Endothelial cell of umbilical vein (primary cell): ENCODE measurements around the gene KLHL21. TPM values are rescaled to one million over a fixed set of nuclear protein-coding genes. Genes with fewer than 3 reads are reported as not detected.

Source experiments
- BruUV-seq: library from RNA; stranded (reverse); fragments of 400-500 nt; replicated peaks from 2 replicates; lab custom pipeline; 2021; lab: Mats Ljungman, UMichigan
- CTCF ChIA-PET: fragments of 300-600, 350-600 bp; sonication (Branson Sonifier 250); formaldehyde crosslinking; loops from one replicate; lab custom pipeline; 2021; ENCODE audit warnings: antibody characterized with exemption, inconsistent platforms; lab: Charles Lee
- POLR2A ChIA-PET: fragments of 300-600, 350-600 bp; sonication (Branson Sonifier 250); formaldehyde crosslinking; loops from one replicate; lab custom pipeline; 2021; ENCODE audit warnings: antibody characterized with exemption, inconsistent platforms; lab: Charles Lee
- DNase-seq: peaks from one replicate; pipeline ENCODE4 v3.0.0-alpha.2; 2011; ENCODE audit warnings: low read depth, low spot score
- FAIRE-seq: peaks from 2 replicates; lab custom pipeline; 2011; peaks lifted over from hg19 to GRCh38; lab: Jason Lieb, UNC
- H2AFZ ChIP-seq: 2 replicates; pipeline ENCODE4 v1.6.0; 2012; ENCODE audit warnings: low read depth, low read length, control low read depth, inconsistent platforms
- H3K27ac ChIP-seq: 2 replicates; pipeline ENCODE4 v1.5.1; 2011; ENCODE audit warnings: low read depth, mild to moderate bottlenecking, control low read depth, low read length, moderate library complexity; ENCODE audit not compliant: insufficient read depth
- H3K27me3 ChIP-seq, 2 experiments: 2 replicates each; pipeline versions ENCODE4 v1.6.0 to v1.6.1; 2011; ENCODE audit warnings: low read length in 2 of 2, mixed read lengths in 1 of 2; ENCODE audit not compliant: control insufficient read depth in 2 of 2, insufficient read depth in 2 of 2
- H3K36me3 ChIP-seq, 2 experiments: 2 replicates in 1 of 2; 3 replicates in 1 of 2; pipeline ENCODE4 v1.5.1; 2011; ENCODE audit warnings: low read length in 2 of 2, mild to moderate bottlenecking in 1 of 2, moderate library complexity in 1 of 2; ENCODE audit not compliant: control insufficient read depth in 2 of 2, insufficient read depth in 2 of 2; ENCODE audit errors: extremely low read depth in 1 of 2
- H3K4me1 ChIP-seq: 3 replicates; pipeline ENCODE4 v1.5.1; 2011; ENCODE audit warnings: mild to moderate bottlenecking, low read length; ENCODE audit not compliant: control insufficient read depth, insufficient read depth; ENCODE audit errors: extremely low read depth
- H3K4me2 ChIP-seq: 2 replicates; pipeline ENCODE4 v1.6.1; 2011; ENCODE audit warnings: low read length, control low read depth, mixed read lengths; ENCODE audit not compliant: insufficient read depth
- H3K4me3 ChIP-seq, 3 experiments: fragments of 200-600 bp in 1 of 3; sonication (generic), shearing (Covaris generic) in 1 of 3; replicated peaks in 1 of 3; 2 replicates each; pipeline ENCODE4 v1.5.1; 2011 to 2016; ENCODE audit warnings: control low read depth in 3 of 3, low read length in 3 of 3, mild to moderate bottlenecking in 2 of 3, inconsistent platforms in 1 of 3, low read depth in 1 of 3, moderate library complexity in 1 of 3; ENCODE audit not compliant: insufficient read depth in 1 of 3
- H3K79me2 ChIP-seq: 2 replicates; pipeline ENCODE4 v1.6.0; 2012; ENCODE audit warnings: low read length, inconsistent platforms; ENCODE audit not compliant: control insufficient read depth, insufficient read depth
- H3K9ac ChIP-seq: replicated peaks from 2 replicates; pipeline ENCODE3; 2011; ENCODE audit warnings: low read length, control low read depth; ENCODE audit not compliant: insufficient read depth; ENCODE audit errors: extremely low read depth
- H3K9me1 ChIP-seq: replicated peaks from 3 replicates; pipeline ENCODE4 v1.6.0; 2011; ENCODE audit warnings: mild to moderate bottlenecking, low read length; ENCODE audit not compliant: control insufficient read depth, insufficient read depth; ENCODE audit errors: extremely low read depth
- H3K9me3 ChIP-seq: replicated peaks from 2 replicates; pipeline ENCODE4 v1.5.1; 2012; ENCODE audit warnings: low read length, inconsistent platforms; ENCODE audit not compliant: control insufficient read depth, insufficient read depth
- H4K20me1 ChIP-seq: replicated peaks from 2 replicates; pipeline ENCODE3; 2011; ENCODE audit warnings: mild to moderate bottlenecking, low read length; ENCODE audit not compliant: control insufficient read depth, insufficient read depth; ENCODE audit errors: extremely low read depth
- CTCF ChIP-seq, 2 donors: IDR thresholded peaks; 1 replicate in 1 of 2; 2 replicates in 1 of 2; pipeline ENCODE4 v1.5.1; 2011; ENCODE audit warnings: low read length in 2 of 2, mild to moderate bottlenecking in 2 of 2, moderate library complexity in 2 of 2, control low read depth in 1 of 2, inconsistent platforms in 1 of 2, low read depth in 1 of 2; ENCODE audit not compliant: insufficient read depth in 1 of 2; ENCODE audit errors: extremely low read depth in 1 of 2
- EZH2 ChIP-seq: IDR thresholded peaks from 2 replicates; pipeline ENCODE4 v1.6.1; 2012; ENCODE audit warnings: borderline replicate concordance, low read depth, mild to moderate bottlenecking, moderate library complexity, low read length, inconsistent platforms; ENCODE audit not compliant: severe bottlenecking
- FOS ChIP-seq: IDR thresholded peaks from 2 replicates; pipeline ENCODE4 v1.6.1; 2011; ENCODE audit warnings: mild to moderate bottlenecking, low read length, moderate library complexity, borderline replicate concordance; ENCODE audit not compliant: insufficient read depth
- GATA2 ChIP-seq: IDR thresholded peaks from 2 replicates; pipeline ENCODE4 v1.7.0; 2011; ENCODE audit warnings: low read depth, mild to moderate bottlenecking, moderate library complexity, mixed read lengths, low read length; ENCODE audit not compliant: insufficient read length, insufficient read depth
- JUN ChIP-seq: IDR thresholded peaks from 2 replicates; pipeline ENCODE4 v1.6.1; 2011; ENCODE audit warnings: borderline replicate concordance, low read depth; ENCODE audit not compliant: insufficient read length, insufficient read depth
- MYC ChIP-seq: IDR thresholded peaks from one replicate; pipeline ENCODE4 v1.6.1; 2011; ENCODE audit warnings: mild to moderate bottlenecking, low read depth, low read length
- POLR2A ChIP-seq: IDR thresholded peaks from 2 replicates; pipeline ENCODE4 v1.6.1; 2012; ENCODE audit warnings: low read depth, mild to moderate bottlenecking, control low read depth, low read length
- POLR2AphosphoS5 ChIP-seq: IDR thresholded peaks from 2 replicates; pipeline ENCODE4 v1.6.1; 2012; ENCODE audit warnings: low read depth, mild to moderate bottlenecking, control low read depth, low read length, moderate library complexity; ENCODE audit not compliant: insufficient read depth
- dilution Hi-C: fragments of 300-500 bp; cut with MboI; formaldehyde crosslinking; loops from one replicate; pipeline ENCODE4 v1.15.0; 2019; ENCODE audit warnings: low sequenced_read_pairs; ENCODE audit not compliant: extremely low pct_ligation_motif_present
- intact Hi-C: fragments of 100-400 bp; cut with micrococcal nuclease; formaldehyde crosslinking; loops from one replicate; pipeline ENCODE4 v1.10.0; 2022
- polyA plus RNA-seq, 4 experiments: library from polyadenylated mRNA; depleted of rRNA in 3 of 4; stranded (reverse) in 3 of 4; unstranded in 1 of 4; fragments of >200 nt; gene quantifications; 2 replicates each; pipeline versions ENCODE4 v1.2.1 to v1.2.3, GENCODE V29; 2011 to 2012; ENCODE audit warnings: missing spikeins in 1 of 4
- total RNA-seq: library from RNA; stranded (reverse); gene quantifications from 2 replicates; pipeline ENCODE4 v1.2.3, GENCODE V29; 2021
- TF ChIP-seq, protein P1 (sequence below): IDR thresholded peaks from 2 replicates; pipeline ENCODE4 v1.6.1; 2011; ENCODE audit not compliant: insufficient read depth, insufficient read length

KLHL21 gene
- total and polyA plus RNA-seq, 2 donors (not counting 3 experiments of a cell fraction or from before 2014, with no cell fraction given): 18.0 to 22.4 TPM

- Histone ChIP-seq H2AFZ (no peak overlapping the region), H3K4me3 (no peak overlapping the region), H4K20me1 (no peaks in the 10 kb centered on the region), H3K9ac (no peak overlapping the region), H3K27ac (peak overlapping the region; percentile 35), H3K9me3 (no peaks in the 10 kb centered on the region), H3K9me1 (no peaks in the 10 kb centered on the region), H3K36me3 (peaks cover 0 to 15% of the 10 kb centered on the region in 2 experiments), H3K4me2 (peak overlapping the region; percentile 7), H3K27me3 (no peaks in the 10 kb centered on the region), H3K4me1 (peaks cover 35% of the 10 kb centered on the region), H3K79me2 (peaks cover 7% of the 10 kb centered on the region)
- no peak for FAIRE-seq
- intact Hi-C loops: loop anchor here (1.0 kb wide), 1 partner anchor 8 kb away; the partner anchor contains the start of gene NOL9
- ChIA-PET POLR2A (no interaction called here), CTCF (interaction anchor here (1.0 to 1.4 kb wide), 2 partner anchors 55 to 60 kb away, joined by 4 read pairs; partner anchors contain the start of gene PLEKHG5)
- no TSS peak for BruUV-seq
- no peak for TF ChIP-seq MYC
- TF ChIP-seq POLR2AphosphoS5: no peak
- TF ChIP-seq, protein P1, sequence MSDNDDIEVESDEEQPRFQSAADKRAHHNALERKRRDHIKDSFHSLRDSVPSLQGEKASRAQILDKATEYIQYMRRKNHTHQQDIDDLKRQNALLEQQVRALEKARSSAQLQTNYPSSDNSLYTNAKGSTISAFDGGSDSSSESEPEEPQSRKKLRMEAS: no peak
- no peak for TF ChIP-seq JUN
- TF ChIP-seq GATA2: no peak
- no peak for TF ChIP-seq FOS
- no peak for TF ChIP-seq CTCF (IDR thresholded peaks at IDR 0.05; ENCODE audit: extremely low read depth in 1 of 2, insufficient read depth in 1 of 2, low read depth in 1 of 2, low read length in 2 of 2)
- no peak for TF ChIP-seq EZH2
- TF ChIP-seq POLR2A: no peak
- no peak for DNase-seq
- dilution Hi-C loops: no loop called here
These were observed 56.3 kb downstream of the KLHL21 start for GRCh38 chr1:6546326-6546725.
